Lower leg skin (tissue), 3 donors: ENCODE data around the gene LIN37.

Experiments
- POLR2A ChIP-seq, 2 donors: fragments of 450-650 bp; IDR thresholded peaks; one replicate each; pipeline ENCODE4 v1.6.1; 2016 to 2017; ENCODE audit warnings: antibody characterized with exemption in 2 of 2, mild to moderate bottlenecking in 1 of 2, moderate library complexity in 1 of 2
- TF ChIP-seq, protein P1 (sequence below), 3 donors: fragments of 450-650 bp; IDR thresholded peaks; one replicate each; pipeline ENCODE4 v1.5.1; 2016; ENCODE audit warnings: antibody characterized with exemption in 3 of 3, mild to moderate bottlenecking in 3 of 3, moderate library complexity in 2 of 3

- TF ChIP-seq POLR2A (IDR thresholded peaks at IDR 0.05), result no peak
- TF ChIP-seq, protein P1, sequence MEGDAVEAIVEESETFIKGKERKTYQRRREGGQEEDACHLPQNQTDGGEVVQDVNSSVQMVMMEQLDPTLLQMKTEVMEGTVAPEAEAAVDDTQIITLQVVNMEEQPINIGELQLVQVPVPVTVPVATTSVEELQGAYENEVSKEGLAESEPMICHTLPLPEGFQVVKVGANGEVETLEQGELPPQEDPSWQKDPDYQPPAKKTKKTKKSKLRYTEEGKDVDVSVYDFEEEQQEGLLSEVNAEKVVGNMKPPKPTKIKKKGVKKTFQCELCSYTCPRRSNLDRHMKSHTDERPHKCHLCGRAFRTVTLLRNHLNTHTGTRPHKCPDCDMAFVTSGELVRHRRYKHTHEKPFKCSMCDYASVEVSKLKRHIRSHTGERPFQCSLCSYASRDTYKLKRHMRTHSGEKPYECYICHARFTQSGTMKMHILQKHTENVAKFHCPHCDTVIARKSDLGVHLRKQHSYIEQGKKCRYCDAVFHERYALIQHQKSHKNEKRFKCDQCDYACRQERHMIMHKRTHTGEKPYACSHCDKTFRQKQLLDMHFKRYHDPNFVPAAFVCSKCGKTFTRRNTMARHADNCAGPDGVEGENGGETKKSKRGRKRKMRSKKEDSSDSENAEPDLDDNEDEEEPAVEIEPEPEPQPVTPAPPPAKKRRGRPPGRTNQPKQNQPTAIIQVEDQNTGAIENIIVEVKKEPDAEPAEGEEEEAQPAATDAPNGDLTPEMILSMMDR (IDR thresholded peaks at IDR 0.05), result no peak
Measured at GRCh38 chr19:35786299-35787160, 38.2 kb downstream of the LIN37 start.
